Coronary artery (tissue), 2 donors: Measurements from ENCODE around the gene SPTA1.

Source experiments
- DNase-seq: peaks from one replicate; pipeline ENCODE4 v3.0.0-alpha.2; 2017; ENCODE audit warnings: low spot score
- H3K27ac ChIP-seq, 2 donors: fragments of 200-600 bp; sonication (generic); one replicate each; pipeline ENCODE4 v1.5.1; 2016 to 2019
- H3K4me3 ChIP-seq: fragments of 200-600 bp; sonication (generic); 2 replicates; pipeline ENCODE4 v1.5.1; 2016; ENCODE audit warnings: mild to moderate bottlenecking, moderate library complexity
- TF ChIP-seq, protein P1 (sequence below): fragments of 200-600 bp; sonication (generic); IDR thresholded peaks from one replicate; pipeline ENCODE4 v1.5.1; 2019; ENCODE audit warnings: antibody characterized with exemption

The SPTA1 gene

DNA sequence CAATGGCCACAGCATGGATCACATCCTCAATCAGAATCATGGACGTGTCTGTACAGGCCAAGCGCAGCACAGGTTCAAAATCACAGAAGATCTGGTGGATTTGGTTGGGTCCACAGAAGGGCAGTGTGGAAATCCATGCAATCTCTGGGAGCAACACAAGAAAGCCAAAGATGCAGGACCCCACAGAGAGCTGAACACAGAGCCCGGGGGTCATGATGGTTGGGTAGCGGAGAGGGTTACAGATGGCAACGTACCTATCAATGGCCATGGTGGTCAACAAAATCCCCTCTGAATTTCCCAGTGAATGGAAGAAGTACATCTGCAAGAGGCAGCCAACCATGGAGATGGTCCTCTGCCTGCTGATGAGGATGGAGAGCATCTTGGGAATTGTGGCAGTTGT, 37.9 kb upstream of the SPTA1 start:
- Histone ChIP-seq H3K27ac (no peak overlapping the region), H3K4me3 (no peak overlapping the region)
- TF ChIP-seq, protein P1, sequence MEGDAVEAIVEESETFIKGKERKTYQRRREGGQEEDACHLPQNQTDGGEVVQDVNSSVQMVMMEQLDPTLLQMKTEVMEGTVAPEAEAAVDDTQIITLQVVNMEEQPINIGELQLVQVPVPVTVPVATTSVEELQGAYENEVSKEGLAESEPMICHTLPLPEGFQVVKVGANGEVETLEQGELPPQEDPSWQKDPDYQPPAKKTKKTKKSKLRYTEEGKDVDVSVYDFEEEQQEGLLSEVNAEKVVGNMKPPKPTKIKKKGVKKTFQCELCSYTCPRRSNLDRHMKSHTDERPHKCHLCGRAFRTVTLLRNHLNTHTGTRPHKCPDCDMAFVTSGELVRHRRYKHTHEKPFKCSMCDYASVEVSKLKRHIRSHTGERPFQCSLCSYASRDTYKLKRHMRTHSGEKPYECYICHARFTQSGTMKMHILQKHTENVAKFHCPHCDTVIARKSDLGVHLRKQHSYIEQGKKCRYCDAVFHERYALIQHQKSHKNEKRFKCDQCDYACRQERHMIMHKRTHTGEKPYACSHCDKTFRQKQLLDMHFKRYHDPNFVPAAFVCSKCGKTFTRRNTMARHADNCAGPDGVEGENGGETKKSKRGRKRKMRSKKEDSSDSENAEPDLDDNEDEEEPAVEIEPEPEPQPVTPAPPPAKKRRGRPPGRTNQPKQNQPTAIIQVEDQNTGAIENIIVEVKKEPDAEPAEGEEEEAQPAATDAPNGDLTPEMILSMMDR: no peak
- no peak for DNase-seq

- H3K4me3 ChIP-seq: no peak within 1 kb of the TSS
- TF ChIP-seq, protein P1: no peak
- H3K27ac ChIP-seq: no peak within 1 kb of the TSS
- no peak for DNase-seq
These were observed 34.1 kb upstream of the SPTA1 start, which contains the start of gene OR6K3 for GRCh38 chr1:158720620-158721019. OR6K3 (minus strand) TSS chr1:158720720; CDS start chr1:158718115, 2,605 bp downstream.

DNA sequence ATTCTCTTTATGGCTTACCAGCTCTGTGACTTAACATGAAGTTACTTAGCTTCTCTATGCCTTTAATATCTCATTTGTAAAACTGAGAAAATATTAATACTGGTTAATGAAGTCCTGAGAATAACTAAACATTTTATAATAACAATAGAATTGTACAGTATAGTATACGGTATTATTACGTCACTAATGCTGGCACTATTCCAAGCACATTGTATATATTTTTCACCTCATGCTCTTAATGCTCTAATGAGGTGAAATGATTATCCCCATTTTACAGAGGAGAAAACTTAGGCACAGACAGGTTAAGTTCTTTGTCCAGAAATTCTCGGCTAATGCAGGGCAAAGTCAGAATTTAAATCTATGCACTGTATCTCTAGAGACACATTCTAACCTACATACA, 33.1 kb upstream of the SPTA1 start:
- H3K4me3 ChIP-seq: no peak overlapping the region
- H3K27ac ChIP-seq: no peak overlapping the region
- DNase-seq: no peak
- TF ChIP-seq, protein P1: no peak

- H3K4me3 ChIP-seq: no peak overlapping the region
- TF ChIP-seq, protein P1: no peak
These were observed 30.8 kb upstream of the SPTA1 start for GRCh38 chr1:158717344-158717743.

DNA sequence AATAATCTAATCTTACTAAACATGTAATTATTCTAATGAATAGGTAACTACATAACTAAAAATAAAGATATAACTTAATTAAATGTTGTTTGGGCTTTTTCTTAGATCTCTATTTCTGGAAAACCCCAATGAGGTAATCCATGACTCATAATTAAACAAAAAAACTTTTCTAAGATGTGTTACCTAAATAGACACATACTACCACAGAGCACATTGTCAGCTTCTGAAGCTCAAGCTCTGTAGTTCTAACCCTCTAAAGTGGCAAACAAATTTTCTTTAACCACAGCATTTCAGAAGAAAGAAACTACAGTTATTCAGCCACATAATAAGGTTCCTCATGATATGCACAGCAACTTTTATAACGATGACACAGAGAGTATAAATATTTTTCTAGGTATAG, 29.8 kb upstream of the SPTA1 start:
- no peak overlapping the region for H3K27ac ChIP-seq
- TF ChIP-seq, protein P1: no peak
- no peak overlapping the region for H3K4me3 ChIP-seq
- no peak for DNase-seq

More at GRCh38 chr1:158717344-158717743, 30.8 kb upstream of the SPTA1 start:
- DNase-seq: no peak
- no peak overlapping the region for H3K27ac ChIP-seq

GRCh38 chr1:158714754-158715153, 28.2 kb upstream of the SPTA1 start:
- DNase-seq: no peak
- Histone ChIP-seq H3K4me3 (no peak overlapping the region), H3K27ac (no peak overlapping the region)
- TF ChIP-seq, protein P1: no peak

GRCh38 chr1:158711098-158711497, 24.6 kb upstream of the SPTA1 start:
- no peak for DNase-seq
- H3K27ac ChIP-seq: no peak overlapping the region
- TF ChIP-seq, protein P1: no peak
- no peak overlapping the region for H3K4me3 ChIP-seq
